Measurements from ENCODE around the gene RALGAPA1.

Gene RALGAPA1

DNA sequence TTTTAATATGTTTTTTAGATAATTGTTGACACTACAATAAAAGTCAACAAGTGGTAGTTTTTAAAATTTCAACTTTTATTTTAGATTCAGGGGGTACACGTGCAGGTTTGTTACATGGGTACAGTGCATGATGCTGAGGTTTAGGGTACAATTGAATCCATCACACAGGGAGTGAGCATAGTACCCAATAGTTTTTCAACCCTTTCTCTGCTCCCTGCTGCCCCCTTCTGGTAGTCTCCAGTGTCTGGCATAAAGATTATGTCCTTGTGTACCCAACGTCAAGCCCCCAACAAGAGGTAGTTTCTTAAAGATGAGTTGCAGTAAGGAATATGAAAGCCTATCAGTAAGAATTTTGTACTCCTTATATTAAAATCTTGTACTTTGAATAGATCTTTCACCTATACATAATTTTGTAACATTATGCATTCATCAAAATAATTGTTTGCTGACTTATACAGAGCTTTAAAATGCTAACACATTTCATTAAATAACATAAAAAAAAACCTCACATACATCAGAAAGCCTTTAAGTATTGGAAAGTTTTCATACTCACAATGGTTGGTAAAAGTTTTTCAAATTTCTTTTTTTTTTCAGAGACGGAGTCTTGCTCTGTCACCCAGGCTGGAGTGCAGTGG lies 5.4 kb upstream of the RALGAPA1 start:
- DNase-seq: peak; percentile 68
- no peak overlapping the region for H3K18ac ChIP-seq (ENCODE audit: low read depth in 1 of 2, low read length in 2 of 2)
- H3K4me3 ChIP-seq (ENCODE audit: insufficient read depth in 1 of 2, low read depth in 1 of 2, low read length in 2 of 2): no peak overlapping the region
- no peak overlapping the region for H4K8ac ChIP-seq (ENCODE audit: low read length)
- no peaks in the 10 kb centered on the region for H3K79me1 ChIP-seq (replicated peaks; ENCODE audit: low read length, poor library complexity, severe bottlenecking)
- 50% methylated on average over 2 of the region's 3 CpGs for WGBS
- H3K9ac ChIP-seq (ENCODE audit: low read length): no peak overlapping the region
- H3K23ac ChIP-seq (ENCODE audit: low read length in 2 of 2): no peak overlapping the region
- no peak overlapping the region for H2BK5ac ChIP-seq (ENCODE audit: low read depth, low read length, poor library complexity, severe bottlenecking)
- no peaks in the 10 kb centered on the region for H3K27me3 ChIP-seq (ENCODE audit: control insufficient read depth in 1 of 2, insufficient read depth in 1 of 2, low read length in 2 of 2)
- no peak overlapping the region for H3K4ac ChIP-seq (ENCODE audit: low read depth in 1 of 2, low read length in 2 of 2)
- no peak overlapping the region for H4K91ac ChIP-seq (ENCODE audit: low read length)
- H2AFZ ChIP-seq (ENCODE audit: low read depth, low read length): no peak overlapping the region
- no peak overlapping the region for H2BK120ac ChIP-seq (ENCODE audit: low read depth, low read length)
- no peaks in the 10 kb centered on the region for H3K9me3 ChIP-seq (ENCODE audit: control insufficient read depth, low read length)
- no peak overlapping the region for H2BK12ac ChIP-seq (ENCODE audit: low read length in 2 of 2)
- no peak overlapping the region for H2AK5ac ChIP-seq (ENCODE audit: low read length, severe bottlenecking)
- no peaks in the 10 kb centered on the region for H3K36me3 ChIP-seq (ENCODE audit: control insufficient read depth in 1 of 2, insufficient read depth in 2 of 2, low read depth in 1 of 2, low read length in 2 of 2)
- H3K4me2 ChIP-seq (ENCODE audit: low read length, poor library complexity, severe bottlenecking): no peak overlapping the region
- H3K14ac ChIP-seq (ENCODE audit: low read length in 2 of 2): no peak overlapping the region
- no peak overlapping the region for H2BK15ac ChIP-seq (ENCODE audit: low read depth, poor library complexity, severe bottlenecking)
- H3K4me1 ChIP-seq (ENCODE audit: control insufficient read depth, insufficient read depth, low read depth, low read length): peaks cover 3% of the 10 kb centered on the region
- H3K27ac ChIP-seq (ENCODE audit: low read length, poor library complexity, severe bottlenecking): no peak overlapping the region

DNA sequence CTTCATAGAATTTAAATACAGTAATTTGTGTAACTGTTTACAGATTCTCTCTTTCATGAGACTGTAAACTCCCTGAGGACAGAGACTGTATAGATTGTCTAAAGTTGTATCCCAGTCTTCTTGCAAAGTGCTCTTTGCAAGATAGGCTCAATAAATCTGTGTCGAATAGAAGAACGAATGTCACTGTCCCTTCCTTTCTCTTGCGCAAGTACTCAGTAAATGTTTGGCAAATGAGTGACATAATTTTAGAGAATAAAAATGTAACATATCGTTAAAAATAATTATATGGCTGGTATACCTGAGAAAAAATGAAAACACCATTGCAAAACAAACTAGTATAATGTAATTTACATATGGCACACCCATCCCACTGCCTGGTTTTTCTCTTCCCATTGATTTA lies 1.9 kb upstream of the RALGAPA1 start:
- Histone ChIP-seq H3K4me3 (ENCODE audit: insufficient read depth in 1 of 2, low read depth in 1 of 2, low read length in 2 of 2) (no peak overlapping the region), H3K4ac (ENCODE audit: low read depth in 1 of 2, low read length in 2 of 2) (no peak overlapping the region), H3K4me1 (ENCODE audit: control insufficient read depth, insufficient read depth, low read depth, low read length) (no peaks in the 10 kb centered on the region), H3K36me3 (ENCODE audit: control insufficient read depth in 1 of 2, insufficient read depth in 2 of 2, low read depth in 1 of 2, low read length in 2 of 2) (no peaks in the 10 kb centered on the region), H3K79me1 (replicated peaks; ENCODE audit: low read length, poor library complexity, severe bottlenecking) (no peaks in the 10 kb centered on the region), H3K23ac (ENCODE audit: low read length in 2 of 2) (no peak overlapping the region), H3K9me3 (ENCODE audit: control insufficient read depth, low read length) (no peaks in the 10 kb centered on the region), H3K27ac (ENCODE audit: low read length, poor library complexity, severe bottlenecking) (no peak overlapping the region), H2BK12ac (ENCODE audit: low read length in 2 of 2) (no peak overlapping the region), H4K8ac (ENCODE audit: low read length) (no peak overlapping the region), H2AFZ (ENCODE audit: low read depth, low read length) (no peak overlapping the region), H3K4me2 (ENCODE audit: low read length, poor library complexity, severe bottlenecking) (no peak overlapping the region), H2AK5ac (ENCODE audit: low read length, severe bottlenecking) (no peak overlapping the region), H3K18ac (ENCODE audit: low read depth in 1 of 2, low read length in 2 of 2) (no peak overlapping the region), H3K14ac (ENCODE audit: low read length in 2 of 2) (no peak overlapping the region), H2BK15ac (ENCODE audit: low read depth, poor library complexity, severe bottlenecking) (no peak overlapping the region), H2BK5ac (ENCODE audit: low read depth, low read length, poor library complexity, severe bottlenecking) (no peak overlapping the region), H3K27me3 (ENCODE audit: control insufficient read depth in 1 of 2, insufficient read depth in 1 of 2, low read length in 2 of 2) (no peaks in the 10 kb centered on the region), H3K9ac (ENCODE audit: low read length) (no peak overlapping the region), H4K91ac (ENCODE audit: low read length) (no peak overlapping the region), H2BK120ac (ENCODE audit: low read depth, low read length) (no peak overlapping the region)
- no peak for DNase-seq
- WGBS: 79% methylated on average over 2 of the region's 4 CpGs

DNA sequence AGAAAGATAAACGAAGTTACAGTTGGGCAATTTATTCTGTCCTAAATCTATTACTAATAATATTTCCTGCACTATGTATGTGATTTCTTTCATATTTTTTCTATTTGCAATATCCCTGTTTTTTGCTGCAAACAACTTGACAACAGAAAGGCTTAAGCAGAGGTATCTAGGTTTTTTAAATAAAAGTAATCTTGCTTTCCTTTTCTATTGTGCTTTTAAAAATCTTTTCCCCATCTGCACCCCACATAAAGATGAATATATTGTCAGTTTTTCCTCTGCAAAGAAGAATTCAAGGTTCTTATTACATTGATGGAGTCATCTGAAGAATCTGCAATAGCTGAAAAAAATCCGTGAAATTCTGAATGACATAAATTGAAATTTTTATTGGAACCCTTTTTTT lies 502 bp upstream of the RALGAPA1 start:
- no peaks in the 10 kb centered on the region for H3K36me3 ChIP-seq (ENCODE audit: control insufficient read depth in 1 of 2, insufficient read depth in 2 of 2, low read depth in 1 of 2, low read length in 2 of 2)
- H2BK12ac ChIP-seq (ENCODE audit: low read length in 2 of 2): no peak overlapping the region
- H3K4me1 ChIP-seq (ENCODE audit: control insufficient read depth, insufficient read depth, low read depth, low read length): no peaks in the 10 kb centered on the region
- H3K27me3 ChIP-seq (ENCODE audit: control insufficient read depth in 1 of 2, insufficient read depth in 1 of 2, low read length in 2 of 2): no peaks in the 10 kb centered on the region
- H3K79me1 ChIP-seq (replicated peaks; ENCODE audit: low read length, poor library complexity, severe bottlenecking): peaks cover 5% of the 10 kb centered on the region
- no peak overlapping the region for H3K23ac ChIP-seq (ENCODE audit: low read length in 2 of 2)
- H3K18ac ChIP-seq (ENCODE audit: low read depth in 1 of 2, low read length in 2 of 2): no peak overlapping the region
- no peak overlapping the region for H3K27ac ChIP-seq (ENCODE audit: low read length, poor library complexity, severe bottlenecking)
- no peak overlapping the region for H2BK120ac ChIP-seq (ENCODE audit: low read depth, low read length)
- H3K4me3 ChIP-seq (ENCODE audit: insufficient read depth in 1 of 2, low read depth in 1 of 2, low read length in 2 of 2): peak overlapping the region in 1 of 2 experiments; percentile 95
- no peak overlapping the region for H2AFZ ChIP-seq (ENCODE audit: low read depth, low read length)
- DNase-seq: no peak
- WGBS: no CpG with 5 or more reads among the region's 2 CpGs
- no peak overlapping the region for H3K4me2 ChIP-seq (ENCODE audit: low read length, poor library complexity, severe bottlenecking)
- no peak overlapping the region for H2BK5ac ChIP-seq (ENCODE audit: low read depth, low read length, poor library complexity, severe bottlenecking)
- no peak overlapping the region for H2BK15ac ChIP-seq (ENCODE audit: low read depth, poor library complexity, severe bottlenecking)
- no peak overlapping the region for H3K4ac ChIP-seq (ENCODE audit: low read depth in 1 of 2, low read length in 2 of 2)
- H2AK5ac ChIP-seq (ENCODE audit: low read length, severe bottlenecking): no peak overlapping the region
- peak overlapping the region; percentile 94 for H3K9ac ChIP-seq (ENCODE audit: low read length)
- H4K91ac ChIP-seq (ENCODE audit: low read length): no peak overlapping the region
- no peaks in the 10 kb centered on the region for H3K9me3 ChIP-seq (ENCODE audit: control insufficient read depth, low read length)
- H4K8ac ChIP-seq (ENCODE audit: low read length): no peak overlapping the region
- no peak overlapping the region for H3K14ac ChIP-seq (ENCODE audit: low read length in 2 of 2)

DNA sequence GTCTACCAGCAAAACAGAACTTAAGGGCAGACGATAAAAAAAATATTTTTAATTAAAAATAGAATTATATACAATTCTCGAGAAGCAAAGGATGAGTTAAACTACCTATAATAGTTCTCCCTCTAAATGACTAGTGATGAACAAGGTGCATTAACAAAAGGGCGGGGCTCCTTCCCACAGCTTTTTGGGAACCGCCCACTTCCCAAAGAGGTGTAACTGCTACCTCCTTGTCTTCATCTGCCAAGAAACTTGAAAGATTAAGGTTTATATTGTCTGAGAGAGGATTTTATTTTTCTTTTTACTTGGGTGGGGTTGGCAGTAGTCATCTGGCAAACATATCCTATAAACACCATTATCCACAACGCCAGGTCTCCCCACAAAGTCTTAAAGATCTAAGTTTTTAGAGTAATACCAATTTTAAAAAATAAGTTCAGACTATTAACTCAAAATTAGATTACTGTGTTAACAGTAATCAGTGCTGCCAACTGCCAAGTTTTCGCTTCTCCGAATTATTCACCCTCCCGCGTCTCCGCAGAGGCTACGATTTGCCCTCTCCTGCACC lies 938 bp downstream of the RALGAPA1 start:
- peak overlapping the region; percentile 56 for H3K27ac ChIP-seq (ENCODE audit: low read length, poor library complexity, severe bottlenecking)
- no peak overlapping the region for H2BK12ac ChIP-seq (ENCODE audit: low read length in 2 of 2)
- peak overlapping the region; percentile 2 for H2AFZ ChIP-seq (ENCODE audit: low read depth, low read length)
- H4K91ac ChIP-seq (ENCODE audit: low read length): peak overlapping the region; percentile 90
- H2AK5ac ChIP-seq (ENCODE audit: low read length, severe bottlenecking): no peak overlapping the region
- H2BK5ac ChIP-seq (ENCODE audit: low read depth, low read length, poor library complexity, severe bottlenecking): no peak overlapping the region
- WGBS: 0% methylated on average over 7 of the region's 11 CpGs
- H3K4me1 ChIP-seq (ENCODE audit: control insufficient read depth, insufficient read depth, low read depth, low read length): no peaks in the 10 kb centered on the region
- peak overlapping the region; percentile 70 to 95 for H3K4me3 ChIP-seq (ENCODE audit: insufficient read depth in 1 of 2, low read depth in 1 of 2, low read length in 2 of 2)
- H3K9me3 ChIP-seq (ENCODE audit: control insufficient read depth, low read length): no peaks in the 10 kb centered on the region
- H3K27me3 ChIP-seq (ENCODE audit: control insufficient read depth in 1 of 2, insufficient read depth in 1 of 2, low read length in 2 of 2): no peaks in the 10 kb centered on the region
- no peaks in the 10 kb centered on the region for H3K36me3 ChIP-seq (ENCODE audit: control insufficient read depth in 1 of 2, insufficient read depth in 2 of 2, low read depth in 1 of 2, low read length in 2 of 2)
- H3K14ac ChIP-seq (ENCODE audit: low read length in 2 of 2): no peak overlapping the region
- peak overlapping the region; percentile 94 for H3K9ac ChIP-seq (ENCODE audit: low read length)
- H3K23ac ChIP-seq (ENCODE audit: low read length in 2 of 2): no peak overlapping the region
- H3K18ac ChIP-seq (ENCODE audit: low read depth in 1 of 2, low read length in 2 of 2): no peak overlapping the region
- peak overlapping the region; percentile 69 for H2BK15ac ChIP-seq (ENCODE audit: low read depth, poor library complexity, severe bottlenecking)
- H3K4ac ChIP-seq (ENCODE audit: low read depth in 1 of 2, low read length in 2 of 2): no peak overlapping the region
- H2BK120ac ChIP-seq (ENCODE audit: low read depth, low read length): no peak overlapping the region
- peaks cover 9% of the 10 kb centered on the region for H3K79me1 ChIP-seq (replicated peaks; ENCODE audit: low read length, poor library complexity, severe bottlenecking)
- peak overlapping the region; percentile 84 for H3K4me2 ChIP-seq (ENCODE audit: low read length, poor library complexity, severe bottlenecking)
- peak; percentile 15 for DNase-seq
- H4K8ac ChIP-seq (ENCODE audit: low read length): peak overlapping the region; percentile 64
